GM08714 (cell line): ENCODE results near the gene RREB1.

Source experiments
- H3K4me3 ChIP-seq: fragments of 200-500 bp; sonication (Bioruptor generic); 2 replicates; pipeline ENCODE4 v1.5.1; 2014; ENCODE audit warnings: mild to moderate bottlenecking, low read length, inconsistent platforms
- ZNF274 ChIP-seq: IDR thresholded peaks from 2 replicates; pipeline ENCODE4 v1.6.1; 2012; ENCODE audit warnings: mild to moderate bottlenecking, low read depth, low read length

The RREB1 gene

DNA sequence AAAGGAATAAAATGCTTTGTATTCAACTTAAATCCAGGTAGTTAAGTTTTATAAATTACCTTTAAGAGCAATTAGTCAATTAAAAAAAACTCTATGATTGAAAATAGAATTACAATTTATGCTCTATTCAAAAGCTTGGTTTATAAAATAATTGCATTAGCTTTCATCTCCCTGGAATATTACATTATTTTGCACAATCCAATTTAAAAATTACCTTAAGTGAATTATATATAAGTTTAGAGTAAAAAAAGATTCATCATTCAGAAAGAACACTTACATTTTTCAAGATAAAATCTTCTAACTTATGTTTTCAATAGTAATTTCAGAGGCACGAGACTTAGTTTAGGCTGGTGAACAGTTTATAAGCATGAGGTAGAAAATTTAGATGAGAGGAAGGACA is 190.4 kb downstream of the RREB1 start:
- H3K4me3 ChIP-seq = no peak overlapping the region
- TF ChIP-seq ZNF274 = no peak

DNA sequence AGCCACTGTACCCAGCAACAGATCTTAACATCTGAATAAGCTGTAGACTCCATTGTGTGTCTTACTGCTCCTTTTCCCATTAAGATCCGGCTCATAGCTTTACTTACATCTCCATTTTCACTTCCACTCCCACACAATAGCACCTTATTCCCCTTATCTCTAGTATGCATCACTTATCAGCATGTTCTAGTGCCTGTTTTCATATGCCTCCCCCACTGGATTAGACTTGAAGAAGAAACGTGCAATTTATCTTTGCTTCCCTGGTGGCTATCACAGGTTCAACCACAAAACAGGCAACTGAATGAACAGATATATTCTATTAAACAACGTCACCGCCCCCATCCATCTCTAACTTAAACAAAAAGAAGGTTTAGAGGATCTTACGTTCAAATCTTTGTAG is 193.2 kb downstream of the RREB1 start:
- TF ChIP-seq ZNF274 = no peak
- no peak overlapping the region for H3K4me3 ChIP-seq
